NCI-H510A treated with DMSO at 0.1 percent for 48 hours (cell line): Measurements from ENCODE around the gene CHPT1.

Experiments
- DNase-seq: peaks from one replicate; lab custom pipeline; 2025; lab: John Stamatoyannopoulos, UW

CHPT1 gene

DNA sequence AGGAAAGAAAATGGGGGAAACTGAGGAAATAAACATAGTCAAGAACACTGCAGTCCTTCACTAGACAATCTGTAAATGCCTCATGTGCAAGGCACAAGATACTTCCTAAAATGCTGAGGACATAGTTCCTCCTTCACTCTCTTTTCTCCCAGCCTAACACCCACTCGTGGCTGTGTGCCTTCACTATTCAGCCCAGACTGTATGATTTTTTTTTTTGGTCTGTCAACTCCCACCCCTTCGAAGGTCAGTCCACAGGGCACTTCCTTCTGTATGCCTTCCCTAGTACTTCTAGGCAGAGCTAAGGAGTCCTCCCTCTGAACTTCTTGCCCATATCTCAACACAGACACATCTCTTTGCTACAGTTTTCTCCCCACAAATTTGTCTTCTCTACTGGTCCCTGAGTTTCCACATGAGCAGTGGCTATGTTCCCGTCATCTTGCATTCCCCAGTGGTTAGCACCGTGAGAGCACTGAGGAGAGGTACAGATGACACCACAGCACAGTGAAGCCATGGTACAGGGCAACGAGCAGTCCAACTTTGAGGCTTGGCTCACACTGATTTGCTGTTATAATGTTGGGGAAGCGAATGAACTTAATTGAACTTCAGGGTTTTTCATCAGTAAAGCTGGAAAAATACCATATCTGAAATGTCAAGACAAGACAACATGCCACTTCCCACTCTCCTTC is 65.9 kb downstream of the CHPT1 start:
- DNase-seq = no peak

DNA sequence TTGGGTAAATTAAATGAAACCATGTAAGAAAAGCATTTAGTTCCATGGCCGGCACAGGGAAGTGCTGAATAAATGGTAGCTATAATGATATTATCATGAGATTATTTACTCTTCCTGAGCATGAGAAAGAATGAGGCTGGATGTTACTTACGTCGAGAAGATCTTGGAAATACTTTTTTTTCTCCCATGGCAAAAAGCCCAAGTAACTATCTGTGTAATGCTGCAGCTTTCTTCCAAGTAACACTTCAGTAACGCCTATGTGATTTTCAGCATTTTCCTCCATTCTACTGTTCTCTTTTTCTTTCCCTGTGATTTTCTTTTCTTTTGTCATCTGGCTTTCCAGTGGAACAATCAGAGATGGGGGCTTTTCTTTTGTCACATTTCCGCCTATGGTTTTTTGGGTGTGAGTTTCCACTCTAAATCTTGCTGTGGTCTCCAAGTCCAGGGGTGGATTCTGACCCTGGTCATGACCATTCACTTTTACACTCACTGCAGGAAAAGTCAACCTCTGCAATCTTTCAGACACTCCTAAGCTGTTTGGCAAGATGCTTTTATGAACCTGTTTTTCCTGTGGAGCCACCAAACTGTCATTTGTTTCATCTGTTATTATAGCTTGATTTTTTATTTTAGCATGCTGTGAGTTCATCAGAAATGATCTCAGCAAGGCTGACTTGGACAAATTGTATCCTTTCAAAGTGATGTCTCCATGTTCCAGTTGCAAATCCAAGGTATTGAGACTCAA is 66.8 kb downstream of the CHPT1 start:
- no peak for DNase-seq

DNA sequence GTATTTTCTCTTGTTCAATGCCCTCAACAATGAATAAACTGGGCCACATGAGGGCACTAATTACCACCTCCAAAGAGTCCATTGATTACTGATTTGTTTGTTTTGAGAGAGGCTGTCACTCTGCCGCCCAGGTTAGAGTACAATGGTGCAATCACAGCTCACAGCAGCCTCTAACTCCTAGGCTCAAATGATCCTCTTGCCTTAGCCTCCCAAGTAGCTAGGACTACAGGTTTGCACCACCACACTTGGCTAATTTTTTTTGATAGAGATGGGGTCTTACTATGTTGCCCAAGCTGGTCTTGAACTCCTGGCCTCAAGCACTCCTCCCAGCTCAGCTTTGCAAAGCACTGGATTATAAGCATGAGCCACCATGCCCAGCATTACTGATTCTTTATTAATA is 70.1 kb downstream of the CHPT1 start:
- DNase-seq = no peak

DNA sequence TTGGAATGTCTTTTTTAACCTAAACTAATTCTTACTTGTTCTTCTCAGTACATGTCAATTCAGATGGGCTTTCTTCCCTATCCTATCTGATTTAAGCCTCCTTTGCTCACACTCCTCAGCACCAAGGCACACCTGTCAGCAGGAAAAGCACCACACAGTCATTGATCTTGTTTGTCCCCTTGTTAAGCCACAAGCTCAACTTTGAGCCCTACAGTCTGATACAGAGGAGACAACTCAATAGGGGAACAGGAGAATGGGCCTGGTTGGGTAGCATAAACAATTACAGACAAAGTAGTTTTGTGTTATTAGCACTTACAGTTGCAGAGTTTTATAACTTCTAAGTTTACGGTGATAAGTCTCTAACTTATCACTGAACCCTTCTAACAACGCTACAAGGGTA is 71.3 kb downstream of the CHPT1 start:
- no peak for DNase-seq

DNA sequence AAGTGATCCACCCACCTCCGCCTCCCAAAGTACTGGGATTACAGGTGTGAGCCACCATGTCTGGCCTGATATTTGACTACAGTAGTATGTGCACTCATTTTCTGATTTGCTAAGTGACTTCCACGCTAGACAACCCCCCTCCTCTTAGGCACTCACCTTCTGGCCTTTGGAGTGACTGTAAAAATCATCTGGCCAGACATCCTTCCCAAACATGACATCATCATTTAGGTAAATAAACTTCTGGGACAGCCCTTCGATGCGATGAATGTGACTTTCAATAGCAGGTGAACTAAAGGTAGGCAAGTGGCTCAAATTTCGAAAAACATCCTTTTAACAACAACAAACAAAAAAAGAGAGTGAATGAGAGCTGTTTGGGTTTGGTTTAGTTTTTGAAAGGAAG is 72.4 kb downstream of the CHPT1 start:
- DNase-seq = peak; percentile 76

DNA sequence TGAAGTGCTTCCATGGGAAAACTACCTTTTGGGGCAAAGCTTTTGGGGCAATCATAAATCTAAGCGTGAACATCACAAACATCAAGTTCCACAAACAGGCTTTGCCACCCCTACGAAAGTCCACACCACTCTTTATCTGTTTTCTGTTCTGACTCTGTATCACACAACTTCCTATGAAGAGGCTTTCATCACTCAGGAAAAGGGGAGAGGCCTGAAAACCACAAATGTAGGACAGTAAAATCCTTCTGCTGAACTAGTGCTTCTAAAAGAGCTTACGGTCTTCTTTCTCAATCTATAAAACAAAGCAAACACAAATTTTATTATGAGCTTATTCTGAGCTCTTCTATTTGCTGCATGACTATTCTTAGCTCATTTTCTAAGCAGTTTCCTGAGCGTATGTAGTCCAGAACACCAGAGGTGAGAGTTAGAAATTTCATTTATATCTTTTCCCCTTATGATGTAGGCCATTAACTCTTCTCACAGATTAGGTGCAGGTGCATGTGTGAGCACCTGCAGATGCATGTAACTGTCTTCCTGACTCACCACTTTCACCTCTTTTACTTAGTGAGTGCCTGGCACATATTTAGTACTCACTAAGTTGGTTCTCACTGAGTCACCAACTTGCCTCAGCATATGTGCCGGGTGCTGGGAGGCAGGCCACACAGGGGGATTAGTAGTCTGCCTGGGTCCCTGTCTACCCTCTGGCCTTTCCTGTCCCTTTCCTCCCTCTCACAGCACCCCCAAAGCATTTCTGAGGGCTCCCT is 74.8 kb downstream of the CHPT1 start:
- DNase-seq = no peak

DNA sequence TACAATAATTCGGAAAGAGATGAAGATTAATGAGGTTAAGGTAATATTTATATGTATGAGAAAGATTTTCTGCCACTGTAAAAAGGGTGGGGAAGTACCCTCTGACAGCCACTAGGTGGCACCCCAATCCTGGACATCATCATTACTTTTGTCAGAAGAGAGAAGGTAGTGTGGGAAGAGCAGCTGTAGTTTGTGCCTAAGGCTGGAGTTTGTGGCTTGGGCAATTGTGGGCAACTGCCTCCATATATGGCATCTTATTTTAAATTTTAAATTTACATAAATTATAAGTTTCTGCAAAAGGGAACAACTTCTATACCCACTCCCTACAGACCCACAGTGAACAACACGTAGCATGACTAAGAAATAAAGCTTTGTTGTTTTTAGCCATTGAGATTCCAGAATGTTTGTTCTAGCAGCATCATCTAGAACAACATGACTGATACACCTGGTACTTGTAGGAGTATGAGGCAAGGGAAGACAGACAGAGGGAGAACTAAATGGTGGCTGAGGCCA is 76.3 kb downstream of the CHPT1 start:
- peak; percentile 78 for DNase-seq

DNA sequence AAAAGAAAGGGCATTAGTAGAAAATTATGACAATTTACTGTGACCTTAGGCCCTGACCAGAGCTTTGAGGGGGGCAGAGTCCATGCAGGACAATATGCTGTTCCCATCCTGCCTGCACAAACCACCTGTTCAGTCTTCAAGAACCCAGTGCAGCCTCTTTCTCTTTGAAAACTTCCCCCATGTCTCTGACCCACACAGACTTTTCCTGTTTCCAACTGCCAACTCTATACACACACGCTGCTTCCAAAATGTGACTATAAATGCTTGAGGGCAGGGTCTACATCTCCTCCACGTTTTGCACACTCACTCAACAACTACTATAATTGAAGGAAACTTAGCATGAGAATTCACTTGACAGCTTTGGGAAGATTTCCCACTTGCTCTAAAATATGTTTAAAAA is 78.4 kb downstream of the CHPT1 start:
- no peak for DNase-seq

DNA sequence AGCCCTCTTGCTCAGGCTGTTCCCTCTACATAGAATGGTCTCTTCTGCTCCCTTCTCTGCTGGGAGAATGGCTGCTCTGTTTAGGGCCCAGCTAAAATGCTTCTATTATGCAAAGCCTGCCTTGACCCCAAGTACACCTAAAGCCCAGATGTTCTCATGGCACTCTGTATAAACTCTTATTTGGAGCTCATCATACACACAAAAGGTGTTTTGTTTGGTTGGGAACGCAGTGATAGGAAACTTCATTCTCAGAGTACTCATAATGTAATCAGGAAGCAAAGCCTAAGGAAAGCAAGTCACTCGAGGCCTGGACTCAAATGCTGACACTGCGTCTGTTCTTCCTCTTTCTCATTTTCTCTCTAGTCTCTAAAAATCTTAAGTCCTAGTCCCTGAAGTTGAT is 80.0 kb downstream of the CHPT1 start:
- DNase-seq = no peak

DNA sequence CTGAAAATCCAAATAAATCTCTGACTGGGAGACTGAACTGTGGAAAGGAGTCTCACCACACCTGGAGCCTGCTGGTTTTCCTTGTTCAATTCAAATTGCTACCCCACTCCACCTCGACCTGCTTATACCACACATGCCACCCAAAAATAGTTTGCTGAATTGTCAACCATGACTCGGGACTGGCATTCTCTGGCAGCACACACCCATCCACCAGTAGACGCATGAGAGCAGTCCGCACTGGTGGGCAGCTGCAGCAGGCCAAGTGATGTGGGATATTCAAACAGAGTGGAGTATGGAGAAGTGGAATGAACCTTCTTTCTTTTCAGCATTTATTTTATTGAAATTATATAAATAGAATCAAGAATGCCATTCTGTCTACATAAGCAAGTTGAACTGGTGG is 80.5 kb downstream of the CHPT1 start:
- DNase-seq = no peak
